Measurements from ENCODE around the gene NOD2. TPM values are rescaled to one million over a fixed set of nuclear protein-coding genes. Genes with fewer than 3 reads are reported as not detected.
A peak's percentile ranks its signal among the peaks of the same experiment; 100 is the strongest.

NOD2 gene
- 1 to 10 TPM; 1.3 to 1.4 TPM for total RNA-seq
- long read RNA-seq: 0 reads

GRCh38 chr16:50692999-50693781, at the start of gene NOD2:
Gene NOD2, plus strand, starts transcription at chr16:50693606. Its CDS starts 5,890 bp downstream, at chr16:50699496.
- intact Hi-C loops (cut with DNase I): no loop called here
- DNase-seq (no peak), ATAC-seq (peak; percentile 53 to 56)

- intact Hi-C loops (cut with DNase I): loop anchor here in 1 of 2 donors (10.0 kb wide), 1 partner anchor 269 kb away; no protein-coding TSS in a partner anchor
- no peak for ATAC-seq
- DNase-seq: no peak
Observed at GRCh38 chr16:50644245-50644644, 49.2 kb upstream of the NOD2 start.

- no peak for DNase-seq
- peak; percentile 72 to 74 for ATAC-seq
- intact Hi-C loops (cut with DNase I): loop anchor here in 1 of 2 donors (10.0 kb wide), 1 partner anchor 270 kb away; no protein-coding TSS in a partner anchor
Observed at GRCh38 chr16:50644729-50645128, 48.7 kb upstream of the NOD2 start.

DNA sequence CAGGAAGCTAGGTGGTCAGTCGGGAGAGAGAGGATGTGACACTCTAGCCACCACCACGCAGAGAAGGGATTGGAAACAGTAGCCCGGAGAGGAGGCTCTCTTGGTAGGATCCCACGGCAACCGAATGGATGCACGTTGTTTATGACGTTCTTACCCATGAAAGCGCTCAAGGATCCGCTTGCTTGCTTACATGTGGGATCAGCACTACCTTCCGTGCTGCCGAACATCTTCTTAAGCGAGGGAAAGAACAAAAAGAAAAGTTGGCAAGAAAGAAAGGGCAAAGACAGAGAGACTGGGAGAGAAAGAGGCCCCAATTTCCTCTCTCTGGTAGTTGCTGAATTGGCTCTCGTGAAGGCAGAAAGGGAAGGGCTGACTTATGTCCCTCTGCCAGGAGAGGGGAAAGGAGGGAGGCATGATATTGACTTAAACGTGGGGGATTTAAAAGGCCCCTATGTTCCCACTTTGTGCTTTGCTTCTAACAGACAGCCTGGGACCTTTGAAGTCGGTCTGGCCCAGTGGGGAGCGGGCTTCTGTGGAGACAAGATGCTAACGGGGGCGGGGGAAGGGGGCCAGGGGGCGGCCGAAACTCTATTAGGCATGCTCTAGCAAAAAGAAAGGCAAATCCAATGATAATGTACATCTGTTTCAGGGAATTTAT, 47.7 kb upstream of the NOD2 start:
- intact Hi-C loops (cut with DNase I): loop anchor here in 1 of 2 donors (10.0 kb wide), 1 partner anchor 271 kb away; no protein-coding TSS in a partner anchor
- no peak for ATAC-seq
- DNase-seq: no peak

GRCh38 chr16:50646345-50646744, 47.1 kb upstream of the NOD2 start:
- DNase-seq (no peak), ATAC-seq (no peak)
- intact Hi-C loops (cut with DNase I): loop anchor here in 1 of 2 donors (10.0 kb wide), 1 partner anchor 272 kb away; no protein-coding TSS in a partner anchor

- no peak for DNase-seq
- intact Hi-C loops (cut with DNase I): no loop called here
Observed at GRCh38 chr16:50651835-50652438, 41.5 kb upstream of the NOD2 start.

DNA sequence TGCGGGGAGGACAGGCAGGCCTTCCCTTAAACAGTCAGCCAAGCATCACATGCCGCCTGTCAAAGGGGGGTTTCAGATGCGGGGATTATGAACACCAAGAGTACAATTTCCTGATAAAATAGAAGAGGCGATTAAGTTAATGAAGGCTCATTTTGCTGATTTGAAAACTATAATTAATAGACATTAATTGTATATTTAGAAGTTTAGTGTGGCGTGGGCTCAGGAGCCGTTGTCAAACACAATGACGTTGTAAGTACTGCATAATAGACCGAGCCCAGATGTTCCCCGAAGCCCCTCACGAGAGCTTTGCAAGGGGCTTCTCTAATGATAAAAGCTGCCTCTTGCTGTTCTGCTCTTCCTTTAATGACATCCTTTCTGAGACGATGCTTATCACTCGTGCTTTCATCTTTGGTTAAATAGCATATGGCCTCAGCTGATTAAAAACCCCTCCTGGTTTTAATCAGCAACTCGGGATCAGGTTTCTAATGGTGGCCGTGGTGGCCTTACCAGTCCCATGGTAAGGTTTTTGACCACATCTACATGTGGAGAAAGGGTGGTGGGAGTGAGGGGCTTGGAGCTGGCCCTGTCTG, 40.5 kb upstream of the NOD2 start:
- no peak for ATAC-seq
- intact Hi-C loops (cut with DNase I): no loop called here
- no peak for DNase-seq

More at GRCh38 chr16:50651835-50652438, 41.5 kb upstream of the NOD2 start:
- ATAC-seq: no peak

GRCh38 chr16:50653633-50654519, 39.5 kb upstream of the NOD2 start:
- DNase-seq (no peak), ATAC-seq (no peak)
- intact Hi-C loops (cut with DNase I): no loop called here

- no peak for ATAC-seq
- DNase-seq: no peak
- intact Hi-C loops (cut with DNase I): no loop called here
Observed at GRCh38 chr16:50655558-50656055, 37.8 kb upstream of the NOD2 start.

GRCh38 chr16:50657241-50657640, 36.2 kb upstream of the NOD2 start:
- DNase-seq: peak; percentile 39
- ATAC-seq: peak; percentile 21 to 67
- intact Hi-C loops (cut with DNase I): no loop called here

DNA sequence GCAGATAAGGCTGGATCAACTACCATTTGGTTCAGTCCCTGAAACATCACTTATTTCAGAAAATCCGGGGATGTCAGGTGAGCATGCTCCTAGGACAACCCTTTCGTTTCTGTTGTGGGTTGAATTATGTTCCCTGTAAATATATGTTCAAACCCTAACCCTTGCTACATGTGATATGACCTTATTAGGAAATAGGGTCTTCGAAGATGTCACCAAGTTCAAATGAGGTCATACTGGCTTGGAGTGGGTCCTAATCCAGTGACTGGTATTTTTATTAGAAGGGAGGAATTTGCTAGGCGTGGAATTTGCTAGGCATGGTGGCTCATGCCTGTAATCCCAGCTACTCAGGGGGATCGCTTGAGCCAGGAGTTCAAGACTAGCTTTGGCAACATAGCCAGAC, 33.6 kb upstream of the NOD2 start:
- ATAC-seq: no peak
- no peak for DNase-seq
- intact Hi-C loops (cut with DNase I): loop anchor here in 1 of 2 donors (10.0 kb wide), 1 partner anchor 445 kb away; no protein-coding TSS in a partner anchor

- no peak for DNase-seq
- ATAC-seq: no peak
- intact Hi-C loops (cut with DNase I): loop anchor here in 1 of 2 donors (10.0 kb wide), 1 partner anchor 448 kb away; no protein-coding TSS in a partner anchor
Observed at GRCh38 chr16:50662306-50662940, 31.0 kb upstream of the NOD2 start.

DNA sequence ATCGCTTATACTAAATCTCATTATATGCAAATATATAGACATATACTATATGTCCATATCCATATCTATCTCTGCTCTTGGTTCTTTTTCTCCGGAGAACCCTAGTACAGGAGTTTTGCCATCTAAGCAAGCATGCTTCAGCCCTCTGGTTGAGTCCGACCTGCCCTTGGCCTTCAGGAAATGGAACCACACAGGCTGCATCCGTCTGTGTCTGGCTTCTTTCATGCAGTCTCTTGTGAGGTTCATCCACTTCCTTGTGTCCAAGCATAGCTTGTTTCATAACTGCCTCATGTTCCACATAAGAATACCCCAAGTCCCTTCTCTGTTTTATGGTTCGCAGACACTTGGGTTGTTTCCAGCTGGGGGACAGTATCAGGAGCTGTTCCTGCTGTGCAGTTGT, 29.1 kb upstream of the NOD2 start:
- intact Hi-C loops (cut with DNase I): loop anchor here in 1 of 2 donors (10.0 kb wide), 1 partner anchor 449 kb away; no protein-coding TSS in a partner anchor
- no peak for ATAC-seq
- no peak for DNase-seq

DNA sequence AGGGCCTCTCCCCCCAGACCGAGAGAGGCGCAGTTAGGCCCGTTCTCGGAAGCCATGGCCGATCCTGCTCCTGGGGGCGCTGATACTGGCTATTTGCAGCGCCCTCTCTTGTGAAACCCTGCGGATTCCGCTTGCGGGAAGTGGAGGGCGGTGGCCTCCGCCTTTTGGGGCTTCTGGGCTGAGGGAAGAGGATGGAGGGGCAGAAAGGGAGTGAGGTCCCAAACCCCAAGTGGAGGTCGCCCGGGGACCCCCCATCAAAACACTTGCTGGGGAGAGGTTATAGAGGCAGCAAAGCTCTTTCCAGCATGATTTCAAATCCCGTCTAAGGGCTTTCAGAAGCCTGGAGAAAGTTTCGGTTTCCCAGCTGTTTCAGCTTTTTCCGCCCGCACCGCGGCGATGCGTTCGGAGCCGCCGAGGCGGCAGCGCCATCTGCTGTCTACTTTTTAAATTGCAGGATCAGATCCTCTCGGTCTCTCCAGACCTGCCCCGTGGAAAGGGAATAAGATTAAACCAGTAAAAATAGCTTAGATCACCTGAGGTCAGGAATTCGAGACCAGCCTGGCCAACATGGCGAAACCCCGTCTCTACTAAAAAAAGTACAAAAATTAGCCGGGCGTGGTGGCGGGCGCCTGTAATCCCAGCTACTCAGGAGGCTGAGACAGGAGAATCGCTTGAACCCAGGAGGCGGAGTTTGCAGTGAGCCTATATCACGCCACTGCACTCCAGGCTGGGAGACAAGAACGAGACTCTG, 28.1 kb upstream of the NOD2 start:
- DNase-seq: peak; percentile 80
- intact Hi-C loops (cut with DNase I): loop anchor here (1.0 to 10.0 kb wide), 2 partner anchors 293 to 451 kb away; no protein-coding TSS in a partner anchor
- ATAC-seq: peak; percentile 87 to 88

DNA sequence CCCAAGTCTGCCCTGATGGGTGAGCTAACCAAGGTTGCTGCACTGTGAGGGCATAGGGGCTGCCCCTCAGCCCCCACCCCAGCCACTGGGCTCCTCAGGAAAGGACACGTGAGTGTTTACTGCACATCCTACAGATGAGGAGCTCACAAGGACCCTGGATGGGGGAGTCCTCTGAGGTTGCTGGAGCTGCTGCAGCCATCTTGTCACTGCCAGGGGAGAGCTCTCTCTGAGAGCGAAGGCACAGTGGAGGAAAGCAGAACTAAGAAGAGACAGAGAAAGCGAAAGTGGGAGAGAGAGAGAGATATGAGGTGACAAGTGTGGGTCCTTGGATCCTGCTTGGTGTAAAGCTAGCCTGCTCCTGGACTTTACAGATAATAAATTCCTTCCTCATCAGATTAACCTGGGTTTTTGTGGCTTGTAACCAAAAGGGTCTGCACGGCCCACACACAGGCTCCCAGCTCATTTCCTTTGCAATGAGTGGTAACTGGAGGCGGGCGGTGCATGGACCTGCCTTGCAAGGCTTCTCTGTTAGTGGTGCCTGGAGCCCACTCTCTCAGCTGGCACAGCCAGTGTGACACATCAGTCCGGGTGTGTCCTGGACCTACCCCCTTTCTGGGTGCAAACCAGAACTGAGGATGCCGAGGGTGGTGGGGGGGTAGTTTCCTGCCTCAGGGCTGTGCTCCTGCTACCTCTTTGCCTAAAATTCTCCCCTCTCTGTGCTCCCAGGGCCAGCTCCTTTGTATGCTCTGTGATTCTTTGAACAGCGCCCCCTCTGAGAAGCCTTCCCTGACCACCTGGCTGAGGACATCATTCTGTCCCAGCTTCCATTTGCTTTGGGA, 26.5 kb upstream of the NOD2 start:
- no peak for DNase-seq
- intact Hi-C loops (cut with DNase I): loop anchor here in 1 of 2 donors (10.0 kb wide), 1 partner anchor 452 kb away; no protein-coding TSS in a partner anchor
- ATAC-seq: peak in 1 of 2 donors; percentile 12

All from left cardiac atrium (tissue), 4 donors.